ENCODE measurements around the gene RPS19BP1.

Gene RPS19BP1

DNA sequence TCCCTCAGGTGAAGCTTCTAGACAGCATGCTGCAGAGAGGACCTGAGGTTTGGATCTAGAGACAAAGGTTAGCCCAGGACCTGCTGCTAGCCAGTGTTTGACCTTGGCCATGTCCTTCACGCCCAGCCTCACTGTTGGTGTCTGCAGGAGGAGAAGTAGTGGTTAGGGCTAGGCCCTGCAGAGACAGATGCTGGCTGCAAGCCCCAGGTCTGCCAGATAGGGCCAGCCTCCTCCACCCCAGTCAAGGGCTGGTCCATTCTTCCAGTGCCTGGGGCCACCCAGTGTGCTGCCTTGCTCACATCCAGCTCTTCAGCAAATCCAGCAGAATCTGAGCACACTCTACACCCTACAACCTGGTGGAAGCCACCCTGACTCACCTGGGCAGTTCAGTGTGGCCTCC lies 52.0 kb downstream of the RPS19BP1 start:
- Histone ChIP-seq H3K27me3 (replicated peaks; ENCODE audit: control insufficient read depth, insufficient read depth, low read length) (no peaks in the 10 kb centered on the region), H3K4me3 (replicated peaks; ENCODE audit: low read depth, low read length) (no peak overlapping the region), H3K36me3 (ENCODE audit: control insufficient read depth, insufficient read depth, low read length) (peaks cover 33% of the 10 kb centered on the region)
- TF ChIP-seq, protein P1, sequence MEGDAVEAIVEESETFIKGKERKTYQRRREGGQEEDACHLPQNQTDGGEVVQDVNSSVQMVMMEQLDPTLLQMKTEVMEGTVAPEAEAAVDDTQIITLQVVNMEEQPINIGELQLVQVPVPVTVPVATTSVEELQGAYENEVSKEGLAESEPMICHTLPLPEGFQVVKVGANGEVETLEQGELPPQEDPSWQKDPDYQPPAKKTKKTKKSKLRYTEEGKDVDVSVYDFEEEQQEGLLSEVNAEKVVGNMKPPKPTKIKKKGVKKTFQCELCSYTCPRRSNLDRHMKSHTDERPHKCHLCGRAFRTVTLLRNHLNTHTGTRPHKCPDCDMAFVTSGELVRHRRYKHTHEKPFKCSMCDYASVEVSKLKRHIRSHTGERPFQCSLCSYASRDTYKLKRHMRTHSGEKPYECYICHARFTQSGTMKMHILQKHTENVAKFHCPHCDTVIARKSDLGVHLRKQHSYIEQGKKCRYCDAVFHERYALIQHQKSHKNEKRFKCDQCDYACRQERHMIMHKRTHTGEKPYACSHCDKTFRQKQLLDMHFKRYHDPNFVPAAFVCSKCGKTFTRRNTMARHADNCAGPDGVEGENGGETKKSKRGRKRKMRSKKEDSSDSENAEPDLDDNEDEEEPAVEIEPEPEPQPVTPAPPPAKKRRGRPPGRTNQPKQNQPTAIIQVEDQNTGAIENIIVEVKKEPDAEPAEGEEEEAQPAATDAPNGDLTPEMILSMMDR (IDR thresholded peaks at IDR 0.05; ENCODE audit: insufficient read depth, low read length, poor library complexity, severe bottlenecking), result no peak
- DNase-seq (ENCODE audit: extremely low read depth, insufficient read length), result no peak

DNA sequence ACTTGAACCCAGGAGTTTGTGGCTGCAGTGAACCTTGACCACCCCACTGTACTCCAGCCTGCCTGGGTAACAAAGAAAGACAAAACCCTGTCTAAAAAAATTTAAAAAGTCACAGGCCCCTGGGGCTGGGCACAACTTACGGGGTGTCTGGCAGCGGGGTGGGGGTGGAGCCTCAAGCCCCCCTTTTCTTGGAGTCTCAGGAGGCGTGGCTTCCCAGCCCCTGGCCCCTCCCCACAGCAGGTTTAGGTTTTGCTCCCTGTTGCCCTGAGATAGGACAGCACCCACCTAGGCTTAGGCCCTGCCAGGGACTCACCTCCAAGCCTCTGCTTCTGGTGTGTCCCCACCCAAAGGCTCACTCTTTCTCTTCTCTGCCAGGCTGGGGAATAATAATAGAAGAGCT lies 53.3 kb downstream of the RPS19BP1 start:
- no peaks in the 10 kb centered on the region for H3K27me3 ChIP-seq (replicated peaks; ENCODE audit: control insufficient read depth, insufficient read depth, low read length)
- TF ChIP-seq, protein P1 (IDR thresholded peaks at IDR 0.05; ENCODE audit: insufficient read depth, low read length, poor library complexity, severe bottlenecking), result no peak

More for the DNA sequence above, 53.3 kb downstream of the RPS19BP1 start:
- H3K36me3 ChIP-seq (ENCODE audit: control insufficient read depth, insufficient read depth, low read length), result peaks cover 37% of the 10 kb centered on the region
- DNase-seq (ENCODE audit: extremely low read depth, insufficient read length), result no peak
- no peak overlapping the region for H3K4me3 ChIP-seq (replicated peaks; ENCODE audit: low read depth, low read length)

Data from GM06990 (cell line).